HG03571 (cell line): Measurements from ENCODE around the gene DHCR24.
A peak's percentile ranks its signal among the peaks of the same experiment; 100 is the strongest.

Experiments
- ATAC-seq: cut with Tn5 transposase; IDR thresholded peaks from one replicate; pipeline ENCODE4 v1.9.1; 2021; ENCODE audit not compliant: unreplicated experiment

The DHCR24 gene

GRCh38 chr1:54818461-54819194 is 68.4 kb downstream of the DHCR24 start:
- no peak for ATAC-seq

DNA sequence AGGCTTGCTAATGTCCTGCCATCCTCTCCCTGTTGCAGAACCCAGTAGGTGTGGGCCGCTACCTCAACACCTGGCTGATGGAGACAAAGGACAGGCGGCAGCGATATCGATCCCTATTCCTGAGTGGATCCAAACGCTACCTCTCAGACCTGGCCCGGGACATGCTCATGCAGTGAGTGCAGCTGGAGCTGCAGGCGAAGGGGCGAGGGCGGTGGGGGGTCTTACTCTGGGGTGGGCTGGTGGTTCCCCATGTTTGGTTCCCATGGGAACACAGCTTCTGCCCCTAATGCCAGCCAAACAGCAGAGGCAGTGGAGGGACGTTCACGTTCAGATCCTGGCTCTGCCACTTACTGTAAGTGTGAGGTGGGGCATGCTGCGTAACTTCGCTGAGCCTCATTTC is 70.0 kb downstream of the DHCR24 start:
- ATAC-seq, result no peak

GRCh38 chr1:54816130-54816529 is 70.9 kb downstream of the DHCR24 start:
- ATAC-seq, result no peak

- ATAC-seq, result no peak
Measured at GRCh38 chr1:54815086-54815876, 71.7 kb downstream of the DHCR24 start.

DNA sequence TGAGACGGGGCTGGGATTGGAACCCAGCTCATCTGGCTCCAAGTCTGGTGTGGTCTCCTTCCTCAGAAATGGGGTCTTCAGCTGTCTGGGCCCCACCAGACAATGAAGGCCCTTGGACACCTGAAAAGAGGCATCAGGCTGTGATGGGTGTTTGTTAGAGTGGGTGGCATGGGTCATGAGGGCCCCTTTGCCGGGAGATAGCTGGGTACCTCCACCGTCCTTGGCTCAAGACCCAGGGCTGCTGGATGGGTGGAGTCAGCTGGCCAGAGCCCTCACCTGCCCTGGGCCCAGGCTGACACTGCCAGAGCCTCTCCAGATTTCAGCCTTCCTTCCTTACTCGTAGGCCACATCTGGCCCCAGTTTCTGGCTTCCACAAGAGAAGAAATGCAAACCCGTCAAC is 72.4 kb downstream of the DHCR24 start:
- no peak for ATAC-seq

DNA sequence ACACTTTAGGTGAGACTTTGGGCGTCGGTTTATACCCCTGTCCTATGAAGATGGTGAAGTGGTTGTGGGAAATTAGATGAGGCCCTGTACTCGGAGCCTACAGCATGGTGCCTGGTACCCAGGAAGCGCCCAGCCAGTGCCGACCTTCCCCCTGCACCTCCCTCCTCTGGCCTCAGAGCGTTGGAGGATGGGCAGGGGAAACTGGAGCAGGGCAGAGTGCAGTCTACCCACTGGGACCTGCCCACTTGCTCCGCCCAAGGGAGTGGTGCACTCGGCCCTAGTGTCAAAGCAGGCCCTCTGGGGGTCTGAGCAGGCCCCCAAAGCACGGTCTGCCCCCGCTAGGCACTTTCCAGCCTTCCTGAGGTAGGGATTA is 72.9 kb downstream of the DHCR24 start:
- no peak for ATAC-seq

DNA sequence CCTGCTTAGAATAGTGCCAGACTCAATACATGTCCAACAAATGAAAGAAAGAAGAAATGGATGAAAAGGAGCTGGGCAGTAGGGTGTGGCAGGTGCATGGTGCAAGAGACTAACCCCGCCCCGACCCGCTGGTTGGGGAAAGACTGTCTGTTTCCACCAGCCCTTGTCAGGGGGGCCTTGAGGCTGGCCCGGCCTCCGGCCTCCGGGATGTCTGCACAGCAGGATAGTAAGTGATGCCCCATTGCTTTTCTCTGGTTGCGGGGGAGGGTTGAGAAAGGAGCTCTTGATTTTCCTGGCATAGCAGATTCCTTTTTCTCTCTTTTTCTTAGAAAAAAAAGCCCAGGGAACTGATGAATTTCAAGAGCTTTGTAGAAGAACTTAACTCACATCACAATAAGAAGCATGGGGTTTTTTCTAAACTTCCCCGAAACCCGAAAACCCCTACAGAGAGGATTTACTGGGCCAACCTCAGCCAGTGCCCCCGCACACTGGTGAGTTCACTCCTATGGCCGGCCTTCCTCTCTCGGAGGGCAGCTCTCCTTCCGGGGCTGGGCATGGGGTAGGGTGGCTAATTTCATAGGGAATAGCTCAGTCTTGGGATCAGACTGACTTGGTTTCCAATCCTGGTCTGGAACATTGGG is 73.4 kb downstream of the DHCR24 start:
- no peak for ATAC-seq

- no peak for ATAC-seq
Measured at GRCh38 chr1:54812801-54813484, 74.1 kb downstream of the DHCR24 start.

- ATAC-seq, result no peak
Measured at GRCh38 chr1:54811739-54812655, 75.0 kb downstream of the DHCR24 start.

- ATAC-seq, result no peak
Measured at GRCh38 chr1:54811066-54811465, 75.9 kb downstream of the DHCR24 start.

DNA sequence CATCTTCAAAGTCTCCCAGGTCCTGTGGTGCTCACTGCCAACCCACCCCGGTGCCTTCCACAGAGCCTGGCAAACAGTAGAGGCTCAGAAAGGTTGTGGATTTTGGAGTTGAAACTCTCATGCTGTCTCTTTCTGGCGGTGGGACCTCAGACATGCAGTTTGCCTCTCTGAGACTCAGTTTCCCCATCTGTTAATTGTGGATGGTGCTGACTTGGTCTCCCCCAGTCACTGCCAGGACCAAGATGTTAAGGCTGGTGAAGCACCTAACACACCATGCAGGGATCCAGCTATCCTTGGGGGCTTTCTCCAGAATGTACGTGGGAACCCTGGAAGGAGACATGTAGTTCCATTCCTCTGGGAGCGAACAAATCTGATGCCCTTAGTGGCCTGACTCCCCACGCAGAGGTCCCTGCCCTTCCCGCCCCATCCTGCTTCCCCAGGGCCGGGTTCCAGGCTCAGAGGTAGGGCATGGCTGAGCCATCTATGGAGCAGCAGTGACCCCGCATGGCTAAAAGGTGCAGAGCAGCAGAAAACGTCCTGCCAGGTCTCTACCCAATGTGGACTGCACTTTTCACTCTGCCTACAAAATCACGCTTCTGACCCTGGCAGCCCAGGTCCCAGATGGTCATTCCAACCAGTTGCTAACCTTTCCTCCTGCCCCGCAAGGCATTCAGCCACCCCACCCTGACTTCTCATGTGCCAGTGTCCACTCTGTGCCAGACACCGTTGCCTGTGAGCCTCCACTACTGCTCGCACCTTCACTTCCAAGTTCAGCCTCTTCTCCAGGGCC is 76.6 kb downstream of the DHCR24 start:
- ATAC-seq, result peak; percentile 65

- ATAC-seq, result no peak
Measured at GRCh38 chr1:54809496-54810074, 77.4 kb downstream of the DHCR24 start.

- no peak for ATAC-seq
Measured at GRCh38 chr1:54808443-54809207, 78.4 kb downstream of the DHCR24 start.

GRCh38 chr1:54807756-54808155 is 79.2 kb downstream of the DHCR24 start:
- no peak for ATAC-seq

- no peak for ATAC-seq
Measured at GRCh38 chr1:54806931-54807611, 79.9 kb downstream of the DHCR24 start.

GRCh38 chr1:54805981-54806381 is 81.0 kb downstream of the DHCR24 start:
- ATAC-seq, result no peak

DNA sequence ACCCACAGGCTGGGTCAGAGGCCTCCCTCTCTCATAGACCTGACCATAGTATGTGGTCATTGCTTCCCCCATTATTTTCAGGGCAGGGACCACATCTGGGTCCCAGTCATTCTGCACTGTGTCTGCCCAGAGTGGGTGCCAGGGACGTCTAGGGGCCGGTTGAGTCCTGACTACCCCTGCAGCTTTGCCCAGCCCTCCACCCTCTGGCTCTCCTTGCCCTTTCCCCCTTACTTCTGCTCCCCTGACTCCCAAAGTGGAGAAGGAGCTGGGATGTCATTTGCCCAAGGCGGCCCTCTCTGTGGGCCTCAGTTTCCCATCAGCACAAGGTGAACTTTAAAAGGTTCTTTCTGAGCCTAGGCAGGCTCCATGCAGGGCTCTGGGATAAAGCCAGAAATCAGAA is 81.5 kb downstream of the DHCR24 start:
- ATAC-seq, result no peak
